SK-N-SH treated with all-trans-retinoic acid at 6 μM for 48 hours (cell line): ENCODE data around the gene MYO16.

Source experiments
- ATAC-seq: fragments of 200-7000 bp; cut with Tn5 transposase; 3 replicates; pipeline ENCODE4 v1.9.1; 2020; ENCODE audit warnings: mild to moderate bottlenecking, moderate library complexity
- CREB5 ChIP-seq: fragments of 250-450 bp; sonication (Bioruptor Pico); IDR thresholded peaks from 2 replicates; pipeline ENCODE4 v1.5.1; 2020; ENCODE audit warnings: low read depth, mild to moderate bottlenecking, moderate library complexity
- ESRRG ChIP-seq: fragments of 250-450 bp; sonication (Bioruptor Pico); IDR thresholded peaks from 2 replicates; pipeline ENCODE4 v1.6.1; 2021; ENCODE audit warnings: mild to moderate bottlenecking
- GLIS3 ChIP-seq: fragments of 250-450 bp; sonication (Bioruptor Pico); IDR thresholded peaks from 2 replicates; pipeline ENCODE4 v1.5.0; 2020; ENCODE audit warnings: mild to moderate bottlenecking, moderate library complexity
- ISL1 ChIP-seq: fragments of 250-450 bp; sonication (Bioruptor Pico); IDR thresholded peaks from 2 replicates; pipeline ENCODE4 v2.1.2; 2022; ENCODE audit warnings: mild to moderate bottlenecking, moderate library complexity
- OSR1 ChIP-seq: fragments of 250-450 bp; sonication (Bioruptor Pico); IDR thresholded peaks from 2 replicates; pipeline ENCODE4 v1.8.0; 2022; ENCODE audit warnings: moderate library complexity, mild to moderate bottlenecking, inconsistent platforms
- POU6F1 ChIP-seq: fragments of 250-450 bp; sonication (Bioruptor Pico); IDR thresholded peaks from 2 replicates; pipeline ENCODE4 v1.8.0; 2021; ENCODE audit warnings: low read depth, mild to moderate bottlenecking, moderate library complexity, borderline replicate concordance
- PPARA ChIP-seq: fragments of 250-450 bp; sonication (Bioruptor Pico); IDR thresholded peaks from 2 replicates; pipeline ENCODE4 v1.5.0; 2020; ENCODE audit warnings: mild to moderate bottlenecking, borderline replicate concordance
- RARB ChIP-seq: fragments of 250-450 bp; sonication (Bioruptor Pico); IDR thresholded peaks from 2 replicates; pipeline ENCODE4 v1.8.0; 2021; ENCODE audit warnings: mild to moderate bottlenecking, moderate library complexity
- SNAI2 ChIP-seq: fragments of 250-450 bp; sonication (Bioruptor Pico); IDR thresholded peaks from 2 replicates; pipeline ENCODE4 v1.5.0; 2020; ENCODE audit warnings: mild to moderate bottlenecking, moderate library complexity
- TCF4 ChIP-seq: fragments of 250-450 bp; sonication (Bioruptor Pico); IDR thresholded peaks from 2 replicates; pipeline ENCODE4 v1.8.0; 2021; ENCODE audit warnings: mild to moderate bottlenecking, moderate library complexity, borderline replicate concordance
- TOX ChIP-seq: fragments of 250-450 bp; sonication (Bioruptor Pico); IDR thresholded peaks from 2 replicates; pipeline ENCODE4 v1.8.0; 2021; ENCODE audit warnings: mild to moderate bottlenecking, moderate library complexity, borderline replicate concordance
- TSHZ2 ChIP-seq: fragments of 250-450 bp; sonication (Bioruptor Pico); IDR thresholded peaks from 2 replicates; pipeline ENCODE4 v1.5.0; 2020; ENCODE audit warnings: mild to moderate bottlenecking, moderate library complexity
- ZC3H10 ChIP-seq: fragments of 250-450 bp; sonication (Bioruptor Pico); IDR thresholded peaks from 2 replicates; pipeline ENCODE4 v1.5.1; 2021; ENCODE audit warnings: mild to moderate bottlenecking, moderate library complexity
- ZFP3 ChIP-seq: fragments of 250-450 bp; sonication (Bioruptor Pico); IDR thresholded peaks from 2 replicates; pipeline ENCODE4 v1.5.0; 2020; ENCODE audit warnings: mild to moderate bottlenecking, moderate library complexity
- ZFP30 ChIP-seq: fragments of 450-650 bp; formaldehyde crosslinking; IDR thresholded peaks from 2 replicates; pipeline ENCODE4 v1.5.0; 2022; ENCODE audit warnings: mild to moderate bottlenecking, moderate library complexity
- ZNF565 ChIP-seq: fragments of 450-650 bp; formaldehyde crosslinking; conservative IDR thresholded peaks from 2 replicates; pipeline ENCODE4 v1.5.0; 2020; ENCODE audit warnings: low read depth, mild to moderate bottlenecking, moderate library complexity
- ZNF8 ChIP-seq: fragments of 450-650 bp; formaldehyde crosslinking; IDR thresholded peaks from 2 replicates; pipeline ENCODE4 v1.5.0; 2020; ENCODE audit warnings: mild to moderate bottlenecking, moderate library complexity
- TF ChIP-seq, protein P1 (sequence below): fragments of 250-450 bp; sonication (Bioruptor Pico); IDR thresholded peaks from 2 replicates; pipeline ENCODE4 v1.8.0; 2020; ENCODE audit warnings: mild to moderate bottlenecking, moderate library complexity, borderline replicate concordance
- TF ChIP-seq, protein P2 (sequence below): fragments of 250-450 bp; sonication (Bioruptor Pico); IDR thresholded peaks from 2 replicates; pipeline ENCODE4 v1.5.1; 2021; ENCODE audit warnings: mild to moderate bottlenecking, moderate library complexity

MYO16 gene

DNA sequence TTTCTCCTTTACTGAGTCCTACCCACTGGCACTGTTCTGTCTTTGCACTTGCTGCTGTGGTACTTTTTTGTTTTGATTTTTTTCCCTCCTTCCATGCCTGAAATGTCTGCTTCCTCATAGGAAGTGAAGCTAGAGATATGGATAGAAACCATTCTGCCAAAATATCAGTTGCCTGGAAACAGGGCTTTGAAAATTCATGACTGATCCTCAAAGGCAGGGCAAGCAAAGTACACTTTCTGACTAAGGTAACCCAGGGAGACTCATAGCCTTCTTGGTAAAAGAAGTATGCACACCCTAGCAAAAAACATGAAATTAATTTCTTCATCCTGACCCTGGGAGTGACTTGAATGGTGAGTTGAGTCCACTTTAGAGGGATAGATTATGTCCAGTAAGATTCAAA, 329.8 kb downstream of the MYO16 start:
- TF ChIP-seq, protein P1, sequence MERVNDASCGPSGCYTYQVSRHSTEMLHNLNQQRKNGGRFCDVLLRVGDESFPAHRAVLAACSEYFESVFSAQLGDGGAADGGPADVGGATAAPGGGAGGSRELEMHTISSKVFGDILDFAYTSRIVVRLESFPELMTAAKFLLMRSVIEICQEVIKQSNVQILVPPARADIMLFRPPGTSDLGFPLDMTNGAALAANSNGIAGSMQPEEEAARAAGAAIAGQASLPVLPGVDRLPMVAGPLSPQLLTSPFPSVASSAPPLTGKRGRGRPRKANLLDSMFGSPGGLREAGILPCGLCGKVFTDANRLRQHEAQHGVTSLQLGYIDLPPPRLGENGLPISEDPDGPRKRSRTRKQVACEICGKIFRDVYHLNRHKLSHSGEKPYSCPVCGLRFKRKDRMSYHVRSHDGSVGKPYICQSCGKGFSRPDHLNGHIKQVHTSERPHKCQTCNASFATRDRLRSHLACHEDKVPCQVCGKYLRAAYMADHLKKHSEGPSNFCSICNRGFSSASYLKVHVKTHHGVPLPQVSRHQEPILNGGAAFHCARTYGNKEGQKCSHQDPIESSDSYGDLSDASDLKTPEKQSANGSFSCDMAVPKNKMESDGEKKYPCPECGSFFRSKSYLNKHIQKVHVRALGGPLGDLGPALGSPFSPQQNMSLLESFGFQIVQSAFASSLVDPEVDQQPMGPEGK (CRISPR knock-in tag) = no peak
- TF ChIP-seq TSHZ2 (CRISPR knock-in tag) (no peak), SNAI2 (no peak), ZNF8 (CRISPR knock-in tag) (no peak), CREB5 (CRISPR knock-in tag) (no peak), PPARA (CRISPR knock-in tag) (no peak), POU6F1 (CRISPR knock-in tag) (no peak), ZFP30 (CRISPR knock-in tag) (no peak), ZC3H10 (CRISPR knock-in tag) (no peak), TOX (CRISPR knock-in tag) (no peak), RARB (no peak), ZNF565 (CRISPR knock-in tag) (no peak), ISL1 (no peak)
- TF ChIP-seq, protein P2, sequence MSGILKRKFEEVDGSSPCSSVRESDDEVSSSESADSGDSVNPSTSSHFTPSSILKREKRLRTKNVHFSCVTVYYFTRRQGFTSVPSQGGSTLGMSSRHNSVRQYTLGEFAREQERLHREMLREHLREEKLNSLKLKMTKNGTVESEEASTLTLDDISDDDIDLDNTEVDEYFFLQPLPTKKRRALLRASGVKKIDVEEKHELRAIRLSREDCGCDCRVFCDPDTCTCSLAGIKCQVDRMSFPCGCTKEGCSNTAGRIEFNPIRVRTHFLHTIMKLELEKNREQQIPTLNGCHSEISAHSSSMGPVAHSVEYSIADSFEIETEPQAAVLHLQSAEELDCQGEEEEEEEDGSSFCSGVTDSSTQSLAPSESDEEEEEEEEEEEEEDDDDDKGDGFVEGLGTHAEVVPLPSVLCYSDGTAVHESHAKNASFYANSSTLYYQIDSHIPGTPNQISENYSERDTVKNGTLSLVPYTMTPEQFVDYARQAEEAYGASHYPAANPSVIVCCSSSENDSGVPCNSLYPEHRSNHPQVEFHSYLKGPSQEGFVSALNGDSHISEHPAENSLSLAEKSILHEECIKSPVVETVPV (CRISPR knock-in tag) = no peak
- no peak; the same call in 2 of the 3 replicates for ATAC-seq

- ATAC-seq = no peak
Observed at GRCh38 chr13:108960006-108960405, 330.6 kb downstream of the MYO16 start.

More at GRCh38 chr13:108960006-108960405, 330.6 kb downstream of the MYO16 start:
- TF ChIP-seq PPARA (CRISPR knock-in tag) = no peak
- TF ChIP-seq ESRRG (CRISPR knock-in tag) = no peak
- TF ChIP-seq POU6F1 (CRISPR knock-in tag) = no peak
- TF ChIP-seq OSR1 (CRISPR knock-in tag) = no peak
- TF ChIP-seq CREB5 (CRISPR knock-in tag) = no peak
- no peak for TF ChIP-seq TOX (CRISPR knock-in tag)
- TF ChIP-seq GLIS3 (CRISPR knock-in tag) = no peak
- TF ChIP-seq ZFP3 = no peak
- no peak for TF ChIP-seq TCF4
- TF ChIP-seq ISL1 = no peak
- TF ChIP-seq, protein P2 (CRISPR knock-in tag) = no peak
- no peak for TF ChIP-seq TSHZ2 (CRISPR knock-in tag)
- TF ChIP-seq RARB = no peak
- TF ChIP-seq, protein P1 (CRISPR knock-in tag) = no peak
